NCI-H2107 treated with DMSO at 0.1 percent for 48 hours (cell line): Measurements from ENCODE around the gene SPARC.
"Not testable (repeated sequence)": the region's sequence is repeated elsewhere in the genome, so short reads cannot be mapped to it uniquely, and the experiment has no call there.

Experiments used
- DNase-seq: peaks from one replicate; lab custom pipeline; 2025; ENCODE audit not compliant: unreplicated experiment; lab: John Stamatoyannopoulos, UW

SPARC gene

DNA sequence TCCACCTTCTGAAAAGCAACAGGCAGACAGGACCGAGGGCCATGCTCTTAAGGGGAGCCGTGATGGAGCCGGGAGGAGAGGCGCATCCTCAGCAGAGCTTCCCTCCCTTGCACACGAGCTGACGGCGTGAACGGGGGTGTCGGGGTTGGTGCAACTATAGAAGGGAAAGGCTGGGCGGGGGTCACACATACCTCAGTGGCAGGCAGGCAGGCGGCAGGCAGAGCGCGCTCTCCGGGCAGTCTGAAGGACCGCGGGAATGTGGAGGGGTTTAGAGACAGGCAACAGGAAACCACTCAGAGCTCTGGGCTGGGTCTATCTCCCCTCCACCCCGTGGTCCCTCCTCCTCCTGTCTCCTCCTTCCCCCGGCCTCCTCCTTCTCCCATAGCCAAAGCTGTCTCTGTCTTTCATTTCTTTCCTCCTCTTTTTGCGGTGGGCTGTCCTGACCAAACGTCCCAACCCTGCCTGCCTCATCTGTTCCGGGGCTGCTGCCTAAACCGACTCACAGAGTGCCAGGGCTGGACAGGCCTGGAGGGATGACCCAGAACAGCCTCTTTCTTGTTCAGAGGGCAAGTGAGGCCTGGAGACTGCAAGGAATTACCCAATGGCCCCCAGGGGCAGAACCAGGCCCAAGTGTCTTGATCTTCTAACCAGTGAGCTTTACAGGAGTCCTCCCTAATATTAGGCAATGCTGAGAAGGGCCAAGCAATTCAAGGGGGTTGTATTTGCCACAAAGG, at the start of gene SPARC:
Gene SPARC (minus strand): TSS at position 242 of the 734 bp plus-strand sequence. CDS start 10,727 bp downstream, outside the sequence.
- DNase-seq, result no peak

- DNase-seq, result no peak
Observed at GRCh38 chr5:151735646-151736045, 48.9 kb upstream of the SPARC start.

DNA sequence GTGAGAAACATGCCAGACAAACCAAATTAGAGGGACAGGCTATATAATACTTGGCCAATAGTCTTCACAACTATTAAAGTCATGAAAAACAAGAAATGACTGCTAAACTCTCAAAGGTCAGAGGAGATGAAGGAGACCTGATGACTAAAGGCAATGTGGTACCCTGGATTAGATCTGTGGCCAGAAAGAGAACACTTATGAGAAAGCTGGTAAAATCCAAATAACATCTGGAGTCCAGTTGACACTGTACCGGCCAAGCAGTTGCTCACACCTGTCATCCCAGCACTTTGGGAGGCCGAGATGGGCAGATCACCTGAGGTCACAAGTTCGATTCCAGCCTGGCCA, 47.3 kb upstream of the SPARC start:
- no peak for DNase-seq

DNA sequence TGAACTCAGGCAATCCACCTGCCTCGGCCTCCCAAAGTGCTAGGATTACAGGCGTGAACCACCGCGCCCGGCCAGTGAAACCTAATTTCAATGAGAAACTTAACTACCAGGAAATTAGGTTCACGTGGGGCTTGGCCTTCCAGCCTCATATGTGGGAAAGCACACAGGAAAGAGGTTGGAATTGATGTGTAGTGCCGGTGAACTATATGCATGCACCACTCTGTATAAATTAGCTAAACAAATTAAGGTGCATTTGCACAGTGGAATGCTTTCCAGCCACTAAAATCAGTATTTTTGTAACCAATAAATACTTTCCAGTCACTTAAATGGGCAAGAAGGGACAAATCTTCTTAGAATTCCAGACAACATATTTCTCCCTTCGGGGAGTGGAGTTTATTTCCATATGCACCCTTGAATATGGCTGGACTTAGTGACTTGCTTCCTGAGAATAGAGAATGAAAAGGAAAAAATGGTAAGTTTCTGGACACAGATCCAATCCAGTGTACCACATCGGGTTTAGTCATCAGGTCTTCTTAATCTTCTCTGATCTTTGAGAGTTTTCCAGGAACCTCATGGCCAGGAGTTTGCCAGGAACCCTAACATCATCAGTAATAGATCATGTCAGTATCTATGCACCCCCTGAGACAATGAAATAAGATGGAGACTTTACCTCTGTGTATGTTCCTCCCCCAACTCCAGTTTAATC, 46.8 kb upstream of the SPARC start:
- no peak for DNase-seq

DNA sequence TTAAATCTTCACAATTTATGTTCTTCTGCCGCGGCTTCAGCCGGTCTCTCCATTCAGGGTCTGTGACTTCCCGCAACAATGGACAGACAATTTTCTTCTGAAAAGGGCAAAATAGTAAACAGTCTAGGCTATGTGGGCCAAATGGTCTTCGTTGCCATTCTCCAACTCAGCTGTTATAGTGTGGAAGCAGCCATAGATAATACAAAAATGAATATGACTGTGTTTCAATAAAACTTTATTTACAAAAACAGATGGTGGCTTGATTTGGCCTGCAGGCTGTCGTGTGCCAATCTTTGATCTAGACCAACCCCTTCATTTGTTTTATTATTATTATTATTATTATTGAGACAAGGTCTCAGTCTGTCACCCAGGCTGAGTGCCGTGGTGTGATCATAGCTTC, 43.7 kb upstream of the SPARC start:
- DNase-seq, result no peak

DNA sequence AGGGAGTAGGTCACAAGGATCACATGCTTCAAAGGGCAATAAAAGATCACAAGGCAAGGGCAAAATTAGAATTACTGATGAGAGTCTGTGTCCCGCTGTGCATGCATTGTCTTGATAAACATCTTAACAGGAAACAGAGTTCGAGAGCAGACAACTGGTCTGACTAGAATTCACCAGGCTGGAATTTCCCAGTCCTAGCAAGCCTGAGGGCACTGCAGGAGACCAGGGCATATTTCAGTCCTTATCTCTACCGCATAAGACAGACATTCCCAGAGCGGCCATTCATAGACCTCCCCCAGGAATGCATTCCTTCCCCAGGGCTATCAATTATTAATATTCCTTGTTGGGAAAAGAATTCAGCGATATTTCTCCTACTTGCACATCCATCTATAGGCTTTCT, 42.9 kb upstream of the SPARC start:
- not testable (repeated sequence) for DNase-seq

DNA sequence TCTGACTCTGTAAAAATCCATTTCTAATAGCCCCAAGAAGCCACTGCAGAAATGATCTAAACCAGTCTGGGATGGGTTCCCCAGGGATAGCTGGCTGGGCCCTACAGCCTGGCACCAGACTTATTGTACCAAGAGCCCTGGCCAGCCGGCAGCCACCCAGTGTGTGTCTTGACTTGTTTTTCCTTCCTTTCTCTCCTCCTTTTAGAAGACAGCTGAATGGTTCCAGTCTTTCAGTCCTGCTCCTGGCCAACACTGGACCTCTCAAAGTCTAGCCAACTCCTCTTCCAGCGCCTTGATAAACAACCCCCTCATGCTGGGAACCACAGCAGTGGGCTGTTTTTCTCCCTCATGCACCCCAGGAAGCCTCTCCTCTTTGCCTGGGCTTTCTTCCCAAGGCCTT, 37.6 kb upstream of the SPARC start:
- no peak for DNase-seq

DNA sequence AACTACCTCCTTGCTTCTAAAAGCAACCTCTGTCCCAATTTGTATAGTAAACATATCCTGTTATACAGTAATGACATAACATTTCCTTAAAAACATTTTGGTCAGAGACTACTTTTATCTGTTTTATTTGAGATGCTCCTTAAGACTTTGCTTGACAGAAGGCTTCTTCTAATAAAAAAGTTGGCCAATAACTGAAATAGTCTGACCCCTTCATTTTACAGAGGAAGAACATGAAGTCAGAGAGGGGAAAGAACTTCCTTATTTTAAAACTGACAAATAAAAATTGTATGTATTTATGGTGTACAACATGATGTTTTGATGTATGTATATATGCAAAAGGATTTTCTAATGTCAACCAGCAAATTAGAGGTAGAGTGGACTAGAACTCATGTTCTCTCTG, 35.8 kb upstream of the SPARC start:
- DNase-seq, result no peak

- no peak for DNase-seq
Observed at GRCh38 chr5:151721812-151722391, 35.2 kb upstream of the SPARC start.

DNA sequence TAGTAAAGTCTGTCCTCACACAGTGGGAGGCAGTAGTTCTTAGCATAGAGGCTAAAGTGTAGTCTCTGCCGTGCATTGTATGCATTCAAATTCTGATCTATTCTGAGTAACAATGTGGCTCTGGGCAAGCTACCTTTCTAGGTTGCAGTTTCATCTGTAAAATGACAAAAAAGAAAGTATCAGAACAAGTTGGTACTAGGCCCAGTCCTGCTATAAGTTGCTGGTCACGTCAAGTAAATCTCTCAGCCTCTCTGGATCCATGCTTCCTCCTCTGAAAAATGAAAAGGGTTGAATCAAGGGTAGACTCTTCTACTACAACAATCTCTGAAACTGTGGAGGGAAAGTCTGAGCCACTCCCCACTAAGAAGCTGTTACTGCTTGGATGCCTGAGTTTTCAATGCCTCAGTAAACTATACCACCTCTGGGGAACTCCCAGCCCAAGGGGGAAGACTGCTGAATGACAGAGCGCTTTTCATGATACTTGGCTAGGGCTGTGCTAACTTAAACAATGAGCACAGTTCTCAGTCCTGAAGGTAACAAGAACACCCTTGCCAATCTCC, 34.5 kb upstream of the SPARC start:
- DNase-seq, result no peak

DNA sequence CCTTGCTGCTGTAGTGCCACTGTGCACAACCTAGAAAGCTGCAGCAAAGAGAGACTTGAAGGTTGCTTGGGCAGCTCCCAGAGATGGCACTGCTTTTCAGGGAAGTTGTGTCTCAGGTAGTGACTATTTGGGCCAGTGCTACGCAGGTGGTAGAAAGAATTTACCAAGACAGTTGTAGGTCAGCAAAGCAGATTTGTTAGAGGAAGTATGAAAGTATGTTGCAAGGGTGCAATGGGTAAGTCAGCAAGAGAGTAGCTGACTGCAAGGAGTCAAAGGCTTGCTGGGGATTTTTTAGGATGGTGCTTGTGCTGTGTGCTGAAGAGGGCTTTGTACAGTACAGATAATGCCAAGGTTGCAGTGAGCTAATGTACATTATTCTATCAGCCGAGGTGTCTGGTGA, 33.5 kb upstream of the SPARC start:
- no peak for DNase-seq

GRCh38 chr5:151719228-151720000, 32.7 kb upstream of the SPARC start:
- no peak for DNase-seq

GRCh38 chr5:151718646-151719045, 31.9 kb upstream of the SPARC start:
- no peak for DNase-seq

DNA sequence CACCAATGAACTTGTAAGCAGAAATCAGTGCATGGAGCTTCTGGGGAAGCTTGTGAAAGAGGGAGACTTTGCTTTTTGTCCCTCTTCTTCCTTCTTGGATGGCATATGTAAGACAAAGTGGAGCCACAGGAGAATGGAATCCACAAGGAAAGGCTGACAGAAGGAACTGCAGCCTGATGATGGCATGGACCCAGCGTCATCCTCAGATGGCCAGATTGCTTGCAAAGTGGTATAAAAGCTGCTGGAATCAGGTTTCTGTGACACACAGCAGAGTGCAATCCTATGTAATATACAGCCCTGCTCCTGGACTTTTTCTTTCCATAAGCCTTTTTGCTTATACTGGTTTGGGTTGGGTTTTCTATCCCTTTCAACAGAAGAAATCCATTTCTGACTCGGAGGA, 31.4 kb upstream of the SPARC start:
- no peak for DNase-seq

DNA sequence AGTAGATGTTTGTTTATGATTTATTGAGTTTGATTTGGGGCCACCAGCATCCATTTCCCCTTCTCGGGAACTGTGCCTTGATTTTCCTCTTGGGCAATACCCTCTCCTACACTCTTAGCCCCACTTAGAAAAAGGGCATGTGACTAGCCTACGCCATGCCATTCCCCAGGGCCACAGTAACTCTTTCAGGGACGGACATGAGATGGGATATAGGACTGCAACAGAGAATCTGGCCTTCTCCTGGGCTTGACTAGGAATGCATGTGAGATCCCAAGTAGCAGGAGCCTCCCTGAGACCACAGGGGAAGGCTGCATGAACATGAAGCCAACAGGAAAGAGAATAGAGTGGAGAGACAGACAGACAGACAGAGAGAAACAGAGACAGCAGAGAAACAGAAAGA, 30.7 kb upstream of the SPARC start:
- DNase-seq, result no peak

DNA sequence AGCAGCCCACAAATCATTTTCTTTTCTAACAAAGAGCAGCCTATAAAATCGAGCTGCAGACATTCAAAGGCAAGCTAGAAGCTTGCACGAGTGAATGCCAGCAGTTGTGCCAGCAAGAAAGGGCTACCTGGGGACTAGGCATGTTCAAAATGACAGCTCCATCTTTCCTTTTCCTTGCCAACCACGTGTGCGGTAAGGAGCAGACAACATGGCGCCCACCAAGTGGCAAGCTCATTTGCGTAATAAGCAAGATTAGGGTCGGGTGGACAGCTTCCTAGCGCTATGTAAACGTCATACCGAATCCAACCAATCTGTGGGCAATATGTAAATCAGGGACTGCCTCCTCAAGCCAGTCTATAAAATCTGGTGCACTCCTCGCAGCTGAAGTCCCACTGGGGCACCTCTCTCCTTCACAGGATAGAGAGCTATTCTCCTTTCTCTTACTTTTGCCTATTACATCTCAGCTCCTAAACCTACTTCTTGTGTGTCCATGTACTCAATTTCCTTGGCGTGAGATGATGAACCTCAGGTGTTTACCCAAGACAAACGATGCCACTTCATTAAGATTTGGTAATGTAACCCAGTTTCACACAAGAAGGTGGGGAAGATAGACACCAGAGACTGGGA, 22.5 kb upstream of the SPARC start:
- no peak for DNase-seq

DNA sequence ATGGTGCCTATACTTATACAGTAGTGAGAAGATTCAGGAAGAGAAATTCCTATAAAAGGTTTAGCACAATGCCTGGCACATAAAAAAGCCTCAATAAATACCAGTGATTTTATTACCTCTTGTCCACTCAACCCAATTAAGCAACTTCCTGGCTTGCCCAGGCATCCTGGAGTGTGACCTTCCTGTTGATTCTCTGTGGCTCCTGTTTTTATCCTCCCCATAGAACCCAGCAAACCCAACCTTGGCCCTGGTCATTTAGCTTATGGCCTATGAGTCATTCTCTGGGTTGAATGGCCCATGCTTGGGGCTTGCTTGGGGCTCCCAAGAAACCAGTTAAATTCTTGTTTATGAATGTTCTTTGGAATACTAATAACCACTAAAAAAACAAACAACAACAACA, 21.4 kb upstream of the SPARC start:
- DNase-seq, result no peak

DNA sequence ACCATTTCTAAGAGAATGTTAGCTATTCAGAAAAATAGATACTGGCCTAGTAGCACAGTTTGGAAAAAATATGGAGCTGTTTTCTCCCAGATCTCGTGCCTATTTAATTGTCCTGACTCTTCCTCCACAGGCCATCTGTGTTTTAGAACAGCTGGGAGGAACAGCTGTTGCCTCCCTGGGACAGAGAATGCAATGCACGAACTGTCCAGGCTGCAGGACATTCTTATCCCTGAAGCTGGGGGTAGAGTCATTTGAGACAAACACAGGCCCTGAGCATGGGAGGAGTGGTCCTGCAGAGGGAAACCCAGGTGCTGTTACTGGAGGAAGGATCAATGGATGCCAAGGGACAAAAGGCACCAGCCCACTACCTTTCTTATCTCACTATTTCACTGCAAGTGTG, 20.9 kb upstream of the SPARC start:
- no peak for DNase-seq

DNA sequence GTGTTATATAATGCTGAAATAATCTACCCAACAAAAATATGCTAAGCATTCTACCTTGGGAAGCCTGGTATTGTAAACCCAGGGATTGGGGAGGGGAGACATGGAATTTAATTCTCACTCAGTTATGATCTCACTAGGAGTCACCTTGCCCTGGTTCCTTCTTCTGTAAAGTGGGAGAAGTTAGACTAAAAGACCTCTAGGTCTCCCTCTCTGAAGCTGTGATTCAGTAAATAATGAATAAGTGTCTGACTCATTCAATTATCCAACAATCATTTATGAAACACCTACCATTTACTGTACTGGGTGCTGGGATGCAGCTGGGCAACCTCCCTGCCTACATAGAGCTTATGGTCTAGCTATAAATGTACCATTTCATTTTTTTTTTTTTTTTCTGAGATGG, 20.2 kb upstream of the SPARC start:
- no peak for DNase-seq

DNA sequence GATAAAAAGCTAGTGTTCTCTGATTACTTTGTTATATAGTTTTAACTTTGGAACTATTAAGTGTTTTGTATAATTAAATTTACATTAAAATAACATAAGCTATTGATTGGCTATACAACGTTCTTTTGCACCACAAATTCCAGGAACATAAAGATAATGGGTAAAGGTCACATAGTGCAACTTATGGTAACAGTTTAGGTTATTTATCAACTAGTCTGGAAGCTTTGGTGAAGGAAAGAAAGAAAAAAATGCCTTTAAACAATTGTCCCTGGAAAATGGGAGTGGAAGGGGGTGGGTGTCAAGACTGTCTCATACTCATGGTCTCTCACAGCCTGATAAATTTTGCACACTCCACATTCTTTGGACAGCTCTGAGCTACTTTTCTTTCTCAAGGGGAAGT, 17.1 kb upstream of the SPARC start:
- DNase-seq, result no peak

DNA sequence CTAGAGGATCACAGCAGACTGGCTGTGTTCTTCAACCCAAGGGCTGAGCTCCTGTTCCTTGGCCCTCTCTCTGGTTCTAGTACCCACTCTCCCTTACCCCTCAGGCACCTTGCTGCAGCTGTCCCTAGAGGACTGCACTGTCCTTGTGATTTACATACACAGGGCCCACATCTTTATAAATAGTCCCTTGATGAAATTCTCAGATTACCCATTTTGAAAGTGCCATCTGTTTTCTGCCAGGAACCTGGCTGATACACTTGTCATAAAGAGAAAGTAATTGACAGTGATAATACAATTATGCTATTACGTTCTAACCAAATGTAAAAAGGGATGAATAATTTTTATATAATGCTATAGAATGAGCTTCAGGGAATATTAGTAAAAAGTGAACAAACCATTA, 16.5 kb upstream of the SPARC start:
- no peak for DNase-seq
